Activated T-cell treated with anti-CD3 and anti-CD28 coated beads, Interleukin-2, amount 50 U/mL, for 72 hours (primary cell): ENCODE results near the gene ATXN7L1. TPM values are rescaled to one million over a fixed set of nuclear protein-coding genes. Genes with fewer than 3 reads are reported as not detected.

Experiments
- ATAC-seq, 2 donors: fragments of 150-1000 bp; cut with Tn5 transposase; replicated peaks in 1 of 2; 2 replicates each; pipeline ENCODE4 v1.10.0; 2021; ENCODE audit warnings: moderate library complexity in 2 of 2, mild to moderate bottlenecking in 1 of 2
- DNase-seq, 2 donors: peaks; one replicate each; pipeline ENCODE4 v3.0.0; 2021 to 2022; ENCODE audit warnings: mixed read lengths in 1 of 2
- H3K27ac Mint-ChIP-seq: one replicate; pipeline ENCODE4 v1.8.0; 2022; ENCODE audit warnings: mild to moderate bottlenecking, moderate library complexity, mixed read lengths
- H3K27me3 Mint-ChIP-seq: one replicate; pipeline ENCODE4 v1.8.0; 2022; ENCODE audit warnings: low read depth, mixed read lengths
- H3K36me3 Mint-ChIP-seq, 2 donors: one replicate each; pipeline ENCODE4 v1.8.0; 2022; ENCODE audit warnings: mixed read lengths in 2 of 2, mild to moderate bottlenecking in 1 of 2; ENCODE audit not compliant: insufficient read depth in 2 of 2
- H3K4me1 Mint-ChIP-seq: one replicate; pipeline ENCODE4 v1.8.0; 2022; ENCODE audit warnings: low read depth, mixed read lengths
- H3K4me3 Mint-ChIP-seq, 2 donors: one replicate each; pipeline ENCODE4 v1.8.0; 2022; ENCODE audit warnings: mild to moderate bottlenecking in 2 of 2, mixed read lengths in 2 of 2, moderate library complexity in 2 of 2
- H3K9me3 Mint-ChIP-seq, 2 donors: one replicate each; pipeline ENCODE4 v1.8.0; 2022; ENCODE audit warnings: mixed read lengths in 2 of 2
- total RNA-seq, 2 donors: library from RNA; stranded (reverse); gene quantifications; one replicate each; pipeline ENCODE4 v1.2.3, GENCODE V29; 2022

Gene ATXN7L1, protein sequence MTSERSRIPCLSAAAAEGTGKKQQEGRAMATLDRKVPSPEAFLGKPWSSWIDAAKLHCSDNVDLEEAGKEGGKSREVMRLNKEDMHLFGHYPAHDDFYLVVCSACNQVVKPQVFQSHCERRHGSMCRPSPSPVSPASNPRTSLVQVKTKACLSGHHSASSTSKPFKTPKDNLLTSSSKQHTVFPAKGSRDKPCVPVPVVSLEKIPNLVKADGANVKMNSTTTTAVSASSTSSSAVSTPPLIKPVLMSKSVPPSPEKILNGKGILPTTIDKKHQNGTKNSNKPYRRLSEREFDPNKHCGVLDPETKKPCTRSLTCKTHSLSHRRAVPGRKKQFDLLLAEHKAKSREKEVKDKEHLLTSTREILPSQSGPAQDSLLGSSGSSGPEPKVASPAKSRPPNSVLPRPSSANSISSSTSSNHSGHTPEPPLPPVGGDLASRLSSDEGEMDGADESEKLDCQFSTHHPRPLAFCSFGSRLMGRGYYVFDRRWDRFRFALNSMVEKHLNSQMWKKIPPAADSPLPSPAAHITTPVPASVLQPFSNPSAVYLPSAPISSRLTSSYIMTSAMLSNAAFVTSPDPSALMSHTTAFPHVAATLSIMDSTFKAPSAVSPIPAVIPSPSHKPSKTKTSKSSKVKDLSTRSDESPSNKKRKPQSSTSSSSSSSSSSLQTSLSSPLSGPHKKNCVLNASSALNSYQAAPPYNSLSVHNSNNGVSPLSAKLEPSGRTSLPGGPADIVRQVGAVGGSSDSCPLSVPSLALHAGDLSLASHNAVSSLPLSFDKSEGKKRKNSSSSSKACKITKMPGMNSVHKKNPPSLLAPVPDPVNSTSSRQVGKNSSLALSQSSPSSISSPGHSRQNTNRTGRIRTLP
- 10 to 100 TPM; 11.6 to 12.5 TPM for total RNA-seq

DNA sequence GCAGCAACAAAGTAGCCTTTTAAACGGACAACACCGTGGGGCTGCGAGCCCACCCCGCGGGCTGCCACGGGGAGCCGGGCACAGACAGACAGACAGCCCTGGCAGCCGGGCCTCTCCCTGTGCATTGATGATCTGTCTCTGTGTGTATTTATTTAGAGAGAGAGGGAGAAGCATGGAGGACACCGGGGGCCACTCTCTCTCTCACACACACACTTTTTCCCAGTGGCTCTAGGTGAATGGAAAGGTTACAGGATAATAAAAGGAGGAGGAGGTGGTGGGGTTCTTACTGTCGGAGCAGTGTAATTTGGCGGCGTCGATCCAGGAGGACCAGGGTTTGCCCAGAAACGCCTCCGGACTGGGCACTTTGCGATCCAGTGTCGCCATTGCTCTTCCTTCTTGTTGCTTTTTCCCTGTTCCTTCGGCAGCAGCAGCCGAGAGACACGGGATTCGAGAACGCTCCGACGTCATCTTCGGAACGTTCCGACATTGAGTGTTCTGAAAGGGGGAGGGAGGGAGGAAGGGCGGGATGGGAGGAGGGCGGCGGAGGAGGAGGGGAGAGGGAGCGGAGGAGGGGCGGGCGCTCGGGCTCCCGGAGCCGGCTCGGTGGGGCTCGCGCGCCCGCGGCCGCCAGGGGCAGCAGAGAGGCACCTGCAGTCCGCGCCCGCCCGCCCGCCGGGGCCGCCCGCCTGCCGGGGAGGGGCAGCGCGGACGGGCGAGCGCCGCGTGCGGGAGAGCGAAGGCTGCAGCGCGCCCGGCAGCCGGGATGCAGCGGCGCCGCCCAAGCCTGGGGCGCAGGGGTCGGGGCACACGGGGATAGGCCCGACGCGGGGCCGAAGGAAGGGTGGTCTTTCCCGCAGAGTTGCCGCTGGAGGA lies at the start of gene ATXN7L1:
Gene ATXN7L1 (minus strand): TSS at position 509 of the 873 bp plus-strand sequence. CDS start 41 bp downstream, at position 468.
- peak; percentile 90 to 94 for DNase-seq
- H3K4me1 Mint-ChIP-seq, result peaks cover 65% of the 10 kb centered on the region
- H3K4me3 Mint-ChIP-seq, result peak within 1 kb of the TSS; percentile 96 to 99
- peak within 1 kb of the TSS; percentile 59 for H3K27ac Mint-ChIP-seq
- H3K36me3 Mint-ChIP-seq, result peaks cover 0 to 3% of the 10 kb centered on the region in 2 donors
- ATAC-seq, result peak; percentile 89 to 91
- H3K27me3 Mint-ChIP-seq, result peaks cover 22% of the 10 kb centered on the region
- no peaks in the 10 kb centered on the region for H3K9me3 Mint-ChIP-seq

GRCh38 chr7:105926131-105926530 lies 49.7 kb upstream of the ATXN7L1 start:
- DNase-seq (no peak), ATAC-seq (no peak)
- Mint-ChIP-seq H3K27ac (no peak overlapping the region), H3K27me3 (peaks cover 19% of the 10 kb centered on the region), H3K36me3 (peaks cover 8 to 11% of the 10 kb centered on the region in 2 donors), H3K4me3 (no peak overlapping the region), H3K9me3 (no peaks in the 10 kb centered on the region), H3K4me1 (peaks cover 40% of the 10 kb centered on the region)

GRCh38 chr7:105924945-105925344 lies 48.5 kb upstream of the ATXN7L1 start:
- peaks cover 40% of the 10 kb centered on the region for H3K4me1 Mint-ChIP-seq
- H3K27me3 Mint-ChIP-seq, result peaks cover 20% of the 10 kb centered on the region
- H3K9me3 Mint-ChIP-seq, result peaks cover 0 to 2% of the 10 kb centered on the region in 2 donors
- H3K27ac Mint-ChIP-seq, result peak overlapping the region; percentile 1
- peak overlapping the region; percentile 17 to 25 for H3K4me3 Mint-ChIP-seq
- peak; percentile 92 to 95 for ATAC-seq
- DNase-seq, result peak; percentile 28 to 60
- H3K36me3 Mint-ChIP-seq, result peaks cover 8 to 13% of the 10 kb centered on the region in 2 donors

- peaks cover 21% of the 10 kb centered on the region for H3K4me1 Mint-ChIP-seq
- no peak overlapping the region for H3K27ac Mint-ChIP-seq
- ATAC-seq (no peak), DNase-seq (no peak)
- H3K4me3 Mint-ChIP-seq, result no peak overlapping the region
- H3K9me3 Mint-ChIP-seq, result peaks cover 2 to 8% of the 10 kb centered on the region in 2 donors
- peaks cover 11 to 14% of the 10 kb centered on the region in 2 donors for H3K36me3 Mint-ChIP-seq
- peaks cover 14% of the 10 kb centered on the region for H3K27me3 Mint-ChIP-seq
Observed at GRCh38 chr7:105920766-105921165, 44.4 kb upstream of the ATXN7L1 start.

- H3K4me3 Mint-ChIP-seq, result no peak overlapping the region
- H3K27me3 Mint-ChIP-seq, result peaks cover 10% of the 10 kb centered on the region
- H3K9me3 Mint-ChIP-seq, result peaks cover 2 to 8% of the 10 kb centered on the region in 2 donors
- DNase-seq, result no peak
- H3K4me1 Mint-ChIP-seq, result no peaks in the 10 kb centered on the region
- H3K27ac Mint-ChIP-seq, result no peak overlapping the region
- no peak for ATAC-seq
- peaks cover 3 to 7% of the 10 kb centered on the region in 2 donors for H3K36me3 Mint-ChIP-seq
Observed at GRCh38 chr7:105917659-105918058, 41.3 kb upstream of the ATXN7L1 start.

- H3K4me1 Mint-ChIP-seq, result no peaks in the 10 kb centered on the region
- no peak overlapping the region for H3K27ac Mint-ChIP-seq
- no peak for DNase-seq
- no peak overlapping the region for H3K4me3 Mint-ChIP-seq
- H3K36me3 Mint-ChIP-seq, result peaks cover 3% of the 10 kb centered on the region in 2 donors
- peaks cover 2 to 8% of the 10 kb centered on the region in 2 donors for H3K9me3 Mint-ChIP-seq
- ATAC-seq, result no peak
- H3K27me3 Mint-ChIP-seq, result peaks cover 10% of the 10 kb centered on the region
Observed at GRCh38 chr7:105916603-105917002, 40.2 kb upstream of the ATXN7L1 start.

DNA sequence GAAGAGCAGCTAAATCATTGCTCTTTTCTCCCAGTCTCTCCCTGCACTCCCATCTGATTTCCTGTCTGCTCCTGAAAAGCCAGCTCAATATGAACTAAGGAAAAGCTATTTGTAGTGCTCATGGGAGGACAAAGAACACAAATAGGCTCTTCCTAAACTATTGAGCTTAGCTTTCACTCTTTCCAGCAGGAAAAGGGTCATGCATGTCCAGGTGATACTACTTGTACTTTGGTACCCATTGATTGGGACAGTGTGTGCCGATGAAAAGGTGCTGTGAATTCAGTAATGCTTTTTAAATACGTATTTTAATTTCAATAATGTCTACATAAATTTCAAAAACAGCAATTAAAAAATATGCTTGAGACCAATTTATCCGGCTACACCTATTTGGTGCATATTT lies 37.5 kb upstream of the ATXN7L1 start:
- Mint-ChIP-seq H3K9me3 (peaks cover 2% of the 10 kb centered on the region in 2 donors), H3K36me3 (peaks cover 5% of the 10 kb centered on the region in 2 donors), H3K27me3 (no peaks in the 10 kb centered on the region), H3K27ac (no peak overlapping the region), H3K4me1 (peaks cover 8% of the 10 kb centered on the region), H3K4me3 (no peak overlapping the region)
- ATAC-seq, result no peak
- DNase-seq, result no peak

DNA sequence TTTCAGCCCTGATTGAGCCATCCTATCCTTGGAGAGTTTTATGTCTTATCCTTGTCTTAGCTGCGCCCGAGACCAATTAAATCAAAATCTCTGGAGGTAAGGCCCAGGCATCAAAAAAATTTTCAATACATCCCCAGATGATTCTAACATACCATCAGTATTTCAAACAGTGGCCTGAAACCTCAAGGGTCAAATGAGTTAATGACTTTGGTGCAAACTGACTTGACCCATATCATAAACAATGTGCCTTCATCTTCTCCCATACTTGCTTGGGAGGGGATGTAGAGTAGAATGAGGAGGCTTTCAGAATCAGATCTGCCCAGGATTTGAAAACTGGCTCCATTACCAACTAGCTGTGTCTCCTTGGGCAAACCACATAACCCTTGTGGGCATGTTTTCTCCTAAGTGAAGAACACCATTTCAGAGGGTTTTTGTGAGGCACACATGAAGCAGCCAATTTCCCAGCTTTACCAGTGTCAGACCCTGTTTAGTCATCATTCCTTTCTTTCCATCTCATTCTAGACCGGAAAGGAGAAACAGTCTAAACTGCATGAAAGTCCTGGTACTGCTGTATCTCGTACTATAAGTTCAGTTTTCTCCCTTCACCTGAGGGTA lies 35.7 kb upstream of the ATXN7L1 start:
- ATAC-seq (no peak), DNase-seq (no peak)
- no peak overlapping the region for H3K4me3 Mint-ChIP-seq
- H3K27ac Mint-ChIP-seq, result no peak overlapping the region
- peaks cover 8% of the 10 kb centered on the region for H3K4me1 Mint-ChIP-seq
- peaks cover 5% of the 10 kb centered on the region in 2 donors for H3K36me3 Mint-ChIP-seq
- H3K9me3 Mint-ChIP-seq, result peaks cover 0 to 2% of the 10 kb centered on the region in 2 donors
- no peaks in the 10 kb centered on the region for H3K27me3 Mint-ChIP-seq

- H3K36me3 Mint-ChIP-seq, result peaks cover 5% of the 10 kb centered on the region in 2 donors
- no peak overlapping the region for H3K4me3 Mint-ChIP-seq
- peak in 1 of 2 donors; percentile 76 for ATAC-seq
- H3K27ac Mint-ChIP-seq, result no peak overlapping the region
- peaks cover 0 to 2% of the 10 kb centered on the region in 2 donors for H3K9me3 Mint-ChIP-seq
- H3K27me3 Mint-ChIP-seq, result no peaks in the 10 kb centered on the region
- peak in 1 of 2 donors; percentile 38 for DNase-seq
- peaks cover 8% of the 10 kb centered on the region for H3K4me1 Mint-ChIP-seq
Observed at GRCh38 chr7:105910172-105910571, 33.8 kb upstream of the ATXN7L1 start.

DNA sequence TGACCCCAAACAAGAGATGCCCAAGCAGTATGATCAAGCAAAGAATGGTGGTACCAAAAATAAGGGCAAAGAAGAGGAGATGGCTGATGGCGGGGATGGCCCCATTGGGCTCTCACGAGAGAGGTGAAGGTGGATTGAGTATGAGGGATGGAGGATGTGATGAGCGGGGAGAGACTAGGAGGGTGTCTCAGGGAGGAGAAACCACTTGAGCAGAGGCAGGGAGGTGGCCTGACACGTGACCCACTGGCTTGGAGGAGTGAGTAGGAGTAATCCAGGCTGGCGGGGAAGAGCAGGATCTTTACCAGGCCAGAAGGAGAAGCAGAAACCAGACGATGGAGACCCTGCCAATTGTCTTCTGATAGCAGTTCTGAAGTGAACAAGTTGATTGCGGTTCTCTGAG lies 33.3 kb upstream of the ATXN7L1 start:
- ATAC-seq, result no peak
- DNase-seq, result no peak
- no peaks in the 10 kb centered on the region for H3K27me3 Mint-ChIP-seq
- no peak overlapping the region for H3K4me3 Mint-ChIP-seq
- H3K4me1 Mint-ChIP-seq, result peaks cover 8% of the 10 kb centered on the region
- peaks cover 0 to 2% of the 10 kb centered on the region in 2 donors for H3K9me3 Mint-ChIP-seq
- H3K27ac Mint-ChIP-seq, result no peak overlapping the region
- H3K36me3 Mint-ChIP-seq, result peaks cover 5% of the 10 kb centered on the region in 2 donors

DNA sequence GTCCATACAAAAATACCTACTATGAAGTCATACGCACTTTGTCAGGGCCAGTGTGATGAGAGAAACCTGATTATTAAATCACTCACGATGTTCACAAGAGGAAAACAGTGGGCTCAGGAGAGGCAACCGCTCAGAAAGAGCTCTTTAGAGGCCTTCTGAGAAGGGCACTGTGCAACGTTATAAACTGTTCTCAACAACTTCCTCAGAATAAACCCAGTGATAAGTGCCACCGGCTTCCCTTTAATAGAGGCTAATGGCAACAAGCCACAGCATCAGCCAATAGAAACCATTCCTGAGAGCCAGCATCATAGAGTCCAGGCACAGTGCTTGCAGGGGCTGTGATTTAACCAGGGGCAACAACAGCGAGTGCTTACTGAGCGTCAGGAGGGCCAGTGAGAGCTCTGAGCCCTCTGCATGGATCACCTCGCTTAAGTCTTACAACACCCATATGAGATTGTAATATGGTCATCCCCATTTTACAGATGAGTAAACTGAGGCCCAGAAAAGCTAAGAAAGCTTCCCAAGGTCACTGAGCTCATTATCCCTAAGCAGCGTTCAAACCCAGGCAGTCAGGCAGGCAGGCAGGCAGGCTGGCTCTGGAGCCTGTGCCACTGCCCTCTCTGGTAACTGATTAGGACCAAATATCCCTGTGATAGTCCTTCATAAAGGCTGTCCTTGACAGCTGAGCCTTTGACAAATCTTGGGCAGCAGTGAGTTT lies 30.9 kb upstream of the ATXN7L1 start:
- Mint-ChIP-seq H3K27ac (no peak overlapping the region), H3K27me3 (no peaks in the 10 kb centered on the region), H3K4me3 (no peak overlapping the region), H3K36me3 (peaks cover 5% of the 10 kb centered on the region in 2 donors), H3K9me3 (peaks cover 0 to 2% of the 10 kb centered on the region in 2 donors), H3K4me1 (peaks cover 8% of the 10 kb centered on the region)
- no peak for ATAC-seq
- no peak for DNase-seq
